HepG2 (cell line): ENCODE measurements around the gene AGAP1. TPM values are rescaled to one million over a fixed set of nuclear protein-coding genes. Genes with fewer than 3 reads are reported as not detected.

Experiments
- DNMT1 ChIP-seq: sonication (generic); formaldehyde crosslinking; IDR thresholded peaks from 2 replicates; pipeline ENCODE4 v1.5.1; 2020; ENCODE audit warnings: mild to moderate bottlenecking, missing genetic modification reagents
- ERF ChIP-seq: IDR thresholded peaks from 2 replicates; pipeline ENCODE4 v1.6.1; 2018; ENCODE audit warnings: missing biosample characterization, missing genetic modification reagents
- ETV6 ChIP-seq: sonication (generic); formaldehyde crosslinking; conservative IDR thresholded peaks from 2 replicates; pipeline ENCODE4 v1.4.0; 2020; ENCODE audit warnings: missing genetic modification reagents
- MED1 ChIP-seq: sonication (generic); formaldehyde crosslinking; IDR thresholded peaks from 2 replicates; pipeline ENCODE4 v1.4.0; 2020; ENCODE audit warnings: missing genetic modification reagents
- MEIS1 ChIP-seq: sonication (generic); formaldehyde crosslinking; IDR thresholded peaks from 2 replicates; pipeline ENCODE4 v1.9.0; 2021; ENCODE audit warnings: mild to moderate bottlenecking, missing genetic modification reagents, moderate library complexity, borderline replicate concordance
- MEIS2 ChIP-seq: sonication (generic); formaldehyde crosslinking; IDR thresholded peaks from 2 replicates; pipeline ENCODE4 v1.9.0; 2021; ENCODE audit warnings: mild to moderate bottlenecking, missing genetic modification reagents
- MLLT10 ChIP-seq: sonication (generic); formaldehyde crosslinking; IDR thresholded peaks from 2 replicates; pipeline ENCODE4 v1.4.0; 2020; ENCODE audit warnings: missing genetic modification reagents
- SUZ12 ChIP-seq: fragments of 150-350 bp; IDR thresholded peaks from 2 replicates; pipeline ENCODE4 v1.6.1; 2014; ENCODE audit warnings: low read depth, low read length
- ZBTB2 ChIP-seq: sonication (generic); formaldehyde crosslinking; IDR thresholded peaks from 2 replicates; pipeline ENCODE4 v1.8.0; 2022; ENCODE audit warnings: low read depth, missing genetic modification reagents
- ZNF318 ChIP-seq: sonication (generic); formaldehyde crosslinking; IDR thresholded peaks from 2 replicates; pipeline ENCODE4 v1.4.0; 2020; ENCODE audit warnings: mild to moderate bottlenecking, missing genetic modification reagents
- ZNF431 ChIP-seq: sonication (generic); formaldehyde crosslinking; IDR thresholded peaks from 2 replicates; pipeline ENCODE4 v1.9.0; 2022; ENCODE audit warnings: missing genetic modification reagents, low read depth, mild to moderate bottlenecking, borderline replicate concordance
- ZNF768 ChIP-seq: sonication (generic); formaldehyde crosslinking; IDR thresholded peaks from 2 replicates; pipeline ENCODE4 v1.4.0; 2020; ENCODE audit warnings: missing genetic modification reagents
- ZNF800 ChIP-seq: sonication (generic); formaldehyde crosslinking; IDR thresholded peaks from 2 replicates; pipeline ENCODE4 v1.4.0; 2020; ENCODE audit warnings: missing genetic modification reagents
- ZNF839 ChIP-seq: sonication (generic); formaldehyde crosslinking; IDR thresholded peaks from 2 replicates; pipeline ENCODE4 v1.4.0; 2020; ENCODE audit warnings: missing genetic modification reagents, mild to moderate bottlenecking, borderline replicate concordance
- polyA plus RNA-seq, 8 experiments: library from polyadenylated mRNA; depleted of rRNA in 3 of 8; stranded (reverse) in 7 of 8; unstranded in 1 of 8; fragments of >200 nt; fragmentation: Illumina TruSeq in 4 of 8; extraction: Trizol in 4 of 8; gene quantifications; 2 replicates each; pipeline versions ENCODE4 v1.2.1 to v1.2.3, GENCODE V29; 2011 to 2016; ENCODE audit warnings: low read depth in 4 of 8, missing spikeins in 1 of 8, mixed read lengths in 1 of 8; ENCODE audit not compliant: insufficient read depth in 1 of 8
- total RNA-seq, 5 experiments: library from RNA; depleted of rRNA; stranded (reverse); fragments of >200 nt; fragmentation: Illumina TruSeq; extraction: Trizol; gene quantifications; 2 replicates each; pipeline ENCODE4 v1.2.3, GENCODE V29; 2016; ENCODE audit warnings: low read depth in 1 of 5

AGAP1 gene
- total and polyA plus RNA-seq, 2 of the 13 experiments (the other 11 are each of a cell fraction or from before 2014, with no cell fraction given) = 21.2 to 32.7 TPM

GRCh38 chr2:235510318-235510717, 16.5 kb downstream of the AGAP1 start (continued):
- no peak for TF ChIP-seq ZNF318 (CRISPR knock-in tag)
- no peak for TF ChIP-seq ETV6 (CRISPR knock-in tag)
- TF ChIP-seq MED1 (CRISPR knock-in tag) = peak; percentile 33; the same call in 1 of the 2 replicates
- no peak for TF ChIP-seq MLLT10 (CRISPR knock-in tag)
- no peak for TF ChIP-seq ZNF839 (CRISPR knock-in tag)
- TF ChIP-seq MEIS2 (CRISPR knock-in tag) = no peak
- no peak for TF ChIP-seq MEIS1 (CRISPR knock-in tag)
- TF ChIP-seq SUZ12 = no peak
- no peak for TF ChIP-seq ZNF800 (CRISPR knock-in tag)
- TF ChIP-seq ZNF431 = no peak
- TF ChIP-seq ERF (CRISPR knock-in tag) = peak; percentile 30; the same call in 1 of the 2 replicates
- no peak for TF ChIP-seq ZBTB2
- TF ChIP-seq DNMT1 (CRISPR knock-in tag) = no peak
- no peak for TF ChIP-seq ZNF768 (CRISPR knock-in tag)
